OCI-LY1 (cell line): ENCODE measurements around the gene ZSCAN5A.
A peak's percentile ranks its signal among the peaks of the same experiment; 100 is the strongest.
"Not testable (repeated sequence)": the region's sequence is repeated elsewhere in the genome, so short reads cannot be mapped to it uniquely, and the experiment has no call there.

ENCODE experiments used
- H2AFZ ChIP-seq: fragments of 200-600 bp; sonication (generic), shearing (Covaris generic); 2 replicates; pipeline ENCODE4 v1.6.0; 2014; ENCODE audit warnings: antibody characterized with exemption, mild to moderate bottlenecking, low read length
- H3F3A ChIP-seq: fragments of 200-600 bp; sonication (generic), shearing (Covaris generic); 2 replicates; pipeline ENCODE4 v1.6.0; 2014; ENCODE audit warnings: mild to moderate bottlenecking, antibody characterized with exemption, low read length, moderate library complexity; ENCODE audit not compliant: insufficient read depth
- H3K27ac ChIP-seq: fragments of 200-600 bp; sonication (generic); 2 replicates; pipeline ENCODE4 v1.5.1; 2014; ENCODE audit warnings: low read length, mixed run types, mild to moderate bottlenecking, low read depth; ENCODE audit not compliant: poor library complexity, severe bottlenecking
- H3K27me3 ChIP-seq: fragments of 200-600 bp; sonication (generic); 2 replicates; pipeline ENCODE4 v1.6.0; 2014; ENCODE audit warnings: antibody characterized with exemption, mild to moderate bottlenecking, low read length, moderate library complexity; ENCODE audit not compliant: insufficient read depth
- H3K36me3 ChIP-seq: fragments of 200-600 bp; sonication (generic); 2 replicates; pipeline ENCODE4 v1.6.1; 2014; ENCODE audit warnings: mild to moderate bottlenecking, antibody characterized with exemption, low read length, moderate library complexity, mixed read lengths; ENCODE audit not compliant: insufficient read depth
- H3K4me1 ChIP-seq: fragments of 200-600 bp; sonication (generic); 2 replicates; pipeline ENCODE4 v1.5.1; 2014; ENCODE audit warnings: mild to moderate bottlenecking, low read length, moderate library complexity; ENCODE audit not compliant: insufficient read depth, severe bottlenecking
- H3K4me2 ChIP-seq: fragments of 200-600 bp; sonication (generic), shearing (Covaris generic); 2 replicates; pipeline ENCODE4 v1.6.1; 2014; ENCODE audit warnings: low read length
- H3K4me3 ChIP-seq: fragments of 200-600 bp; sonication (generic); 2 replicates; pipeline ENCODE4 v1.5.1; 2014; ENCODE audit warnings: low read length, low read depth, mild to moderate bottlenecking, mixed read lengths; ENCODE audit not compliant: poor library complexity, severe bottlenecking
- H3K79me2 ChIP-seq: fragments of 200-600 bp; shearing (Covaris generic); 2 replicates; pipeline ENCODE4 v1.6.1; 2016; ENCODE audit warnings: mixed run types, low read length, mixed read lengths; ENCODE audit not compliant: insufficient read depth
- H3K9ac ChIP-seq: fragments of 200-600 bp; sonication (generic), shearing (Covaris generic); 2 replicates; pipeline ENCODE4 v1.6.1; 2014; ENCODE audit warnings: mild to moderate bottlenecking, low read length, mixed read lengths
- H3K9me2 ChIP-seq: fragments of 200-600 bp; sonication (generic), shearing (Covaris generic); 2 replicates; pipeline ENCODE4 v1.6.1; 2014; ENCODE audit warnings: low read depth, mild to moderate bottlenecking, low read length, mixed read lengths
- H3K9me3 ChIP-seq: fragments of 200-600 bp; shearing (Covaris generic); 2 replicates; pipeline ENCODE4 v1.6.1; 2014; ENCODE audit warnings: low read length, mixed read lengths
- H4K20me1 ChIP-seq: fragments of 200-600 bp; sonication (generic), shearing (Covaris generic); 2 replicates; pipeline ENCODE4 v1.6.0; 2016; ENCODE audit warnings: mild to moderate bottlenecking, low read length; ENCODE audit not compliant: insufficient read depth
- CTCF ChIP-seq: fragments of 200-600 bp; sonication (generic), shearing (Covaris generic); IDR thresholded peaks from 2 replicates; pipeline ENCODE4 v1.5.1; 2017; ENCODE audit warnings: mild to moderate bottlenecking, antibody characterized with exemption, low read length, moderate library complexity, mixed read lengths
- EZH2 ChIP-seq: fragments of 200-600 bp; sonication (generic), shearing (Covaris generic); IDR thresholded peaks from 2 replicates; pipeline ENCODE4 v1.8.0; 2017; ENCODE audit warnings: borderline replicate concordance, mixed run types, mild to moderate bottlenecking, antibody characterized with exemption, low read length, moderate library complexity, mixed read lengths

The ZSCAN5A gene

GRCh38 chr19:56348289-56348877, 33.7 kb upstream of the ZSCAN5A start:
- no peaks in the 10 kb centered on the region for H3K36me3 ChIP-seq
- H3F3A ChIP-seq: no peaks in the 10 kb centered on the region
- no peaks in the 10 kb centered on the region for H3K9me2 ChIP-seq
- H3K9me3 ChIP-seq: no peaks in the 10 kb centered on the region
- no peaks in the 10 kb centered on the region for H3K79me2 ChIP-seq
- TF ChIP-seq CTCF (peak; percentile 67), EZH2 (no peak)
- no peak overlapping the region for H3K27ac ChIP-seq
- no peaks in the 10 kb centered on the region for H3K4me1 ChIP-seq
- H4K20me1 ChIP-seq: no peaks in the 10 kb centered on the region
- no peak overlapping the region for H2AFZ ChIP-seq
- no peaks in the 10 kb centered on the region for H3K27me3 ChIP-seq
- no peak overlapping the region for H3K4me3 ChIP-seq
- H3K9ac ChIP-seq: no peak overlapping the region
- no peak overlapping the region for H3K4me2 ChIP-seq

GRCh38 chr19:56347163-56347778, 32.6 kb upstream of the ZSCAN5A start:
- Histone ChIP-seq H3K9me2 (no peaks in the 10 kb centered on the region), H3K36me3 (no peaks in the 10 kb centered on the region; the same call in 1 of the 2 replicates), H3K79me2 (no peaks in the 10 kb centered on the region), H3K27ac (no peak overlapping the region), H3K4me1 (no peaks in the 10 kb centered on the region), H3K9ac (no peak overlapping the region), H3K27me3 (no peaks in the 10 kb centered on the region), H4K20me1 (no peaks in the 10 kb centered on the region), H3F3A (no peaks in the 10 kb centered on the region), H2AFZ (no peak overlapping the region), H3K4me3 (no peak overlapping the region), H3K4me2 (no peak overlapping the region), H3K9me3 (peaks cover 4% of the 10 kb centered on the region; the same call in 1 of the 2 replicates)
- TF ChIP-seq EZH2 (no peak), CTCF (no peak)

GRCh38 chr19:56341948-56342347, 27.3 kb upstream of the ZSCAN5A start:
- H3K4me2 ChIP-seq: no peak overlapping the region
- H3K27me3 ChIP-seq: no peaks in the 10 kb centered on the region
- H3K27ac ChIP-seq: no peak overlapping the region
- peaks cover 14% of the 10 kb centered on the region; the same call in 1 of the 2 replicates for H3K9me3 ChIP-seq
- H3K9me2 ChIP-seq: no peaks in the 10 kb centered on the region
- no peaks in the 10 kb centered on the region for H3K4me1 ChIP-seq
- H3K9ac ChIP-seq: no peak overlapping the region
- H3K36me3 ChIP-seq: no peaks in the 10 kb centered on the region; the same call in 1 of the 2 replicates
- no peaks in the 10 kb centered on the region for H4K20me1 ChIP-seq
- H3K79me2 ChIP-seq: no peaks in the 10 kb centered on the region
- H3F3A ChIP-seq: no peaks in the 10 kb centered on the region
- H2AFZ ChIP-seq: no peak overlapping the region
- TF ChIP-seq CTCF (no peak), EZH2 (no peak)
- no peak overlapping the region for H3K4me3 ChIP-seq

- H3K4me1 ChIP-seq, H4K20me1 ChIP-seq, H3K27me3 ChIP-seq, H3K79me2 ChIP-seq, H3K4me2 ChIP-seq, H2AFZ ChIP-seq, H3K4me3 ChIP-seq, H3K27ac ChIP-seq, H3K9ac ChIP-seq, H3K36me3 ChIP-seq, H3F3A ChIP-seq, H3K9me2 ChIP-seq: not testable (repeated sequence)
- peaks cover 14% of the 10 kb centered on the region; the same call in 1 of the 2 replicates for H3K9me3 ChIP-seq
These were observed 24.4 kb upstream of the ZSCAN5A start for GRCh38 chr19:56339031-56339430.

- not testable (repeated sequence) for H3F3A ChIP-seq, H4K20me1 ChIP-seq, H3K79me2 ChIP-seq, H3K9me2 ChIP-seq, H3K4me2 ChIP-seq, H2AFZ ChIP-seq, H3K4me3 ChIP-seq, H3K4me1 ChIP-seq, H3K27me3 ChIP-seq, H3K36me3 ChIP-seq, H3K9ac ChIP-seq, H3K27ac ChIP-seq
- peaks cover 11% of the 10 kb centered on the region; the same call in 1 of the 2 replicates for H3K9me3 ChIP-seq
These were observed 22.4 kb upstream of the ZSCAN5A start for GRCh38 chr19:56337077-56337476.
